K562 (cell line): Measurements from ENCODE around the gene TRIM69. TPM values are rescaled to one million over a fixed set of nuclear protein-coding genes. Genes with fewer than 3 reads are reported as not detected.
A peak's percentile ranks its signal among the peaks of the same experiment; 100 is the strongest.

Experiments used
- ATAC-seq: fragments of 200-7000 bp; cut with Tn5 transposase; 3 replicates; pipeline ENCODE4 v1.9.1; 2020; ENCODE audit warnings: moderate library complexity
- BruUV-seq: library from RNA; stranded (reverse); fragments of 400-500 nt; replicated peaks from 2 replicates; lab custom pipeline; 2021; lab: Mats Ljungman, UMichigan
- CTCF ChIA-PET: fragments of 300-600 bp; formaldehyde crosslinking; extraction: SDS; loops from one replicate; lab custom pipeline; 2021; ENCODE audit warnings: low intra/inter-chr PET ratio; lab: Yijun Ruan, JAX
- POLR2A ChIA-PET: fragments of 300-600, 350-650 bp; sonication (Branson Sonifier 250); formaldehyde crosslinking; extraction: SDS; loops from one replicate; lab custom pipeline; 2021; ENCODE audit warnings: antibody characterized with exemption, inconsistent platforms; lab: Yijun Ruan, JAX
- DNase-seq, 4 experiments: peaks; one replicate each; pipeline versions ENCODE4 v3.0.0 to v3.0.0-alpha.2; 2011 to 2018; ENCODE audit warnings: low spot score in 3 of 4, mixed read lengths in 3 of 4; ENCODE audit errors: extremely low read depth in 1 of 4
- FAIRE-seq: peaks from 2 replicates; lab custom pipeline; 2011; peaks lifted over from hg19 to GRCh38; lab: Jason Lieb, UNC
- H2AFZ ChIP-seq: 2 replicates; pipeline ENCODE4 v1.6.0; 2011; ENCODE audit warnings: low read depth, low read length, control low read depth, inconsistent platforms
- H3K27ac ChIP-seq: fragments of 200-600 bp; 3 replicates; pipeline ENCODE4 v1.8.0; 2011; ENCODE audit warnings: low read depth, mild to moderate bottlenecking, control low read depth, inconsistent platforms, low read length, moderate library complexity, mixed read lengths; ENCODE audit errors: extremely low read depth
- H3K27me3 ChIP-seq, 2 experiments: fragments of 300-600 bp in 1 of 2; 2 replicates in 1 of 2; 3 replicates in 1 of 2; pipeline versions ENCODE4 v1.6.0 to v1.8.0; 2011; ENCODE audit warnings: inconsistent platforms in 2 of 2, low read length in 2 of 2, mild to moderate bottlenecking in 1 of 2, mixed read lengths in 1 of 2, moderate library complexity in 1 of 2; ENCODE audit not compliant: control insufficient read depth in 2 of 2, insufficient read depth in 2 of 2
- H3K36me3 ChIP-seq: fragments of 300-600 bp; 3 replicates; pipeline ENCODE4 v1.8.0; 2011; ENCODE audit warnings: mild to moderate bottlenecking, low read length, inconsistent platforms; ENCODE audit not compliant: control insufficient read depth, insufficient read depth
- H3K4me1 ChIP-seq, 2 experiments: fragments of 200-600 bp in 1 of 2; replicated peaks in 1 of 2; 2 replicates in 1 of 2; 3 replicates in 1 of 2; pipeline versions ENCODE4 v1.5.1 to v1.8.0; 2011; ENCODE audit warnings: inconsistent platforms in 2 of 2, low read length in 2 of 2, mild to moderate bottlenecking in 1 of 2, mixed read lengths in 1 of 2, moderate library complexity in 1 of 2; ENCODE audit not compliant: control insufficient read depth in 2 of 2, insufficient read depth in 2 of 2
- H3K4me2 ChIP-seq: 2 replicates; pipeline ENCODE4 v1.6.1; 2011; ENCODE audit warnings: low read length, control low read depth, inconsistent platforms, mixed read lengths; ENCODE audit not compliant: insufficient read depth
- H3K4me3 ChIP-seq: fragments of 200-600 bp; sonication (generic), shearing (Covaris generic); 2 replicates; pipeline ENCODE4 v1.5.1; 2016; ENCODE audit warnings: control low read depth, inconsistent platforms
- H3K79me2 ChIP-seq: fragments of 200-600 bp; 3 replicates; pipeline ENCODE4 v1.8.0; 2011; ENCODE audit warnings: low read length, inconsistent platforms; ENCODE audit not compliant: control insufficient read depth, insufficient read depth
- H3K9ac ChIP-seq, 2 experiments: 2 replicates each; pipeline versions ENCODE4 v1.6.0 to v1.6.1; 2011; ENCODE audit warnings: low read depth in 2 of 2, low read length in 2 of 2, control low read depth in 1 of 2, inconsistent platforms in 1 of 2, mild to moderate bottlenecking in 1 of 2, mixed read lengths in 1 of 2; ENCODE audit not compliant: insufficient read depth in 1 of 2
- H3K9me1 ChIP-seq: one replicate; pipeline ENCODE4 v1.6.0; 2011; ENCODE audit warnings: inconsistent platforms, mild to moderate bottlenecking, low read length, moderate library complexity; ENCODE audit not compliant: control insufficient read depth, insufficient read depth
- H3K9me3 ChIP-seq: replicated peaks from 2 replicates; pipeline ENCODE4 v1.5.1; 2011; ENCODE audit warnings: low read depth, low read length, inconsistent platforms; ENCODE audit not compliant: control insufficient read depth, insufficient read depth
- H4K20me1 ChIP-seq: replicated peaks from 2 replicates; pipeline ENCODE4 v1.6.1; 2011; ENCODE audit warnings: low read length, inconsistent platforms, mixed read lengths; ENCODE audit not compliant: control insufficient read depth, insufficient read depth
- ETV6 ChIP-seq, 3 experiments: fragments of 150-350 bp in 1 of 3; sonication (generic) in 1 of 3; formaldehyde crosslinking in 1 of 3; IDR thresholded peaks; 2 replicates each; pipeline versions ENCODE4 v1.6.1 to v1.8.0; 2014 to 2022; ENCODE audit warnings: borderline replicate concordance in 2 of 3, low read depth in 2 of 3, antibody characterized with exemption in 1 of 3, low read length in 1 of 3, mild to moderate bottlenecking in 1 of 3, missing genetic modification reagents in 1 of 3
- POLR2A ChIP-seq: fragments of 450-650 bp; conservative IDR thresholded peaks from 2 replicates; pipeline ENCODE4 v1.6.1; 2016
- POLR2AphosphoS2 ChIP-seq: IDR thresholded peaks from 2 replicates; pipeline ENCODE4 v1.6.1; 2012; ENCODE audit warnings: low read length, improper control_type of control experiment
- SUPT5H ChIP-seq: fragments of 450-650 bp; IDR thresholded peaks from 2 replicates; pipeline ENCODE4 v1.6.1; 2016
- WGBS: fragments of 100-300 bp; shearing (Covaris generic); methylation state at CpG from one replicate; pipeline ENCODE4 v1.1.6; 2016; ENCODE audit warnings: low coverage, mixed read lengths; ENCODE audit not compliant: insufficient coverage; ENCODE audit errors: missing lambda C conversion rate; 5-methylcytosine and 5-hydroxymethylcytosine counted together
- in situ Hi-C: fragments of 300-500 bp; cut with MboI; formaldehyde crosslinking; loops from 4 replicates; pipeline ENCODE4 v1.15.0; 2018; ENCODE audit warnings: inconsistent platforms, mixed read lengths
- intact Hi-C: fragments of 100-400 bp; cut with micrococcal nuclease; formaldehyde crosslinking; loops from 2 replicates; pipeline ENCODE4 v1.14.2; 2022
- polyA plus RNA-seq, 8 experiments: library from polyadenylated mRNA; depleted of rRNA in 4 of 8; stranded (reverse) in 5 of 8; unstranded in 3 of 8; fragments of >200 nt; fragmentation: Nextera tagmentation in 2 of 8; fragmentation: Illumina TruSeq in 1 of 8; extraction: Ambion mirVana in 2 of 8; extraction: Trizol in 1 of 8; gene quantifications; 2 replicates each; pipeline versions ENCODE4 v1.2.1 to v1.2.3, GENCODE V29; 2011 to 2014; ENCODE audit warnings: inconsistent platforms in 1 of 8, missing spikeins in 1 of 8
- total RNA-seq, 7 experiments: library from RNA; depleted of rRNA in 6 of 7; stranded (reverse); fragments of >200 nt in 6 of 7; fragmentation: Illumina TruSeq in 2 of 7; extraction: Trizol in 2 of 7; gene quantifications; 2 replicates each; pipeline versions ENCODE4 v1.2.1 to v1.2.3, GENCODE V29; 2011 to 2021; ENCODE audit warnings: low replicate concordance in 1 of 7
- TF ChIP-seq, protein P1 (sequence below): sonication (generic); IDR thresholded peaks from 2 replicates; pipeline ENCODE4 v1.6.1; 2016
- TF ChIP-seq, protein P2 (sequence below): fragments of 450-650 bp; conservative IDR thresholded peaks from 2 replicates; pipeline ENCODE4 v1.6.1; 2016; ENCODE audit warnings: missing genetic modification characterization, low read depth, mild to moderate bottlenecking, control low read depth, missing compliant biosample characterization

TRIM69 gene
- total and polyA plus RNA-seq, 9 of the 15 experiments (the other 6 are each of a cell fraction or from before 2014, with no cell fraction given): 1.0 to 4.3 (median 2.3) TPM

DNA sequence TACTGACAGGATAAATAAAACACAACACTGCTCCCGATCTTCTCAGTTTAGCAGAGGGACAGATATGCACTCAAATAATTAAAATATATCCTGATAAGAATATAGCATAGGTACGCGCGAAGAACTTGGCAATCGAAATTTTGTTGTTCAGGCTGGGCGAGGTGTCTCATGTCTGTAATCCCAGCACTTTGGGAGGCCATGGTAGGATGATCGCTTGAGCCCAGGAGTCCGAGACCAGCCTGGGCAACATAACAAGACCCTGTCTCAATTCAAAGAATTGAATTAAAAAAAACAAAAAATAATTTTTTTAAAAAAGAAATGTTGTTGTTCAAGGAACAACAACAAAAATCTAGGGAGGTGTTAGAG lies 17.4 kb upstream of the TRIM69 start:
- in situ Hi-C loops (no loop called here), intact Hi-C loops (loop anchor here (10.0 kb wide), 2 partner anchors 126 to 206 kb away; no protein-coding TSS in a partner anchor)
- DNase-seq (no peak), FAIRE-seq (no peak), ATAC-seq (peak; percentile 19)
- Histone ChIP-seq H3K27ac (peak overlapping the region; percentile 39; the same call in 1 of the 3 replicates), H3K27me3 (no peaks in the 10 kb centered on the region), H2AFZ (no peak overlapping the region), H3K9ac (no peak overlapping the region), H3K4me3 (no peak overlapping the region), H3K4me1 (peaks cover 0 to 3% of the 10 kb centered on the region in 2 experiments; a peak in 3 of 5 replicates), H3K79me2 (peaks cover 15% of the 10 kb centered on the region), H3K9me3 (no peaks in the 10 kb centered on the region), H3K4me2 (no peak overlapping the region), H3K9me1 (peaks cover 3% of the 10 kb centered on the region), H3K36me3 (peaks cover 49% of the 10 kb centered on the region), H4K20me1 (0 out of 2 replicates have a peak, but pooled peaks cover 4% of the 10 kb centered on the region)
- 89% methylated on average over 8 of the region's 8 CpGs for WGBS
- ChIA-PET CTCF (no interaction called here), POLR2A (interaction anchor here (0.7 to 4.0 kb wide), 3 partner anchors 8 to 1245 kb away, joined by 3 to 22 read pairs (median 4); no protein-coding TSS in a partner anchor)
- no TSS peak for BruUV-seq
- TF ChIP-seq, protein P1, sequence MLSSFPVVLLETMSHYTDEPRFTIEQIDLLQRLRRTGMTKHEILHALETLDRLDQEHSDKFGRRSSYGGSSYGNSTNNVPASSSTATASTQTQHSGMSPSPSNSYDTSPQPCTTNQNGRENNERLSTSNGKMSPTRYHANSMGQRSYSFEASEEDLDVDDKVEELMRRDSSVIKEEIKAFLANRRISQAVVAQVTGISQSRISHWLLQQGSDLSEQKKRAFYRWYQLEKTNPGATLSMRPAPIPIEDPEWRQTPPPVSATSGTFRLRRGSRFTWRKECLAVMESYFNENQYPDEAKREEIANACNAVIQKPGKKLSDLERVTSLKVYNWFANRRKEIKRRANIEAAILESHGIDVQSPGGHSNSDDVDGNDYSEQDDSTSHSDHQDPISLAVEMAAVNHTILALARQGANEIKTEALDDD: no peak
- peak; percentile 92; the same call in 1 of the 2 replicates for TF ChIP-seq POLR2AphosphoS2
- TF ChIP-seq SUPT5H: 0 out of 2 replicates have a peak, but pooled peaks have one; percentile 19
- TF ChIP-seq, protein P2, sequence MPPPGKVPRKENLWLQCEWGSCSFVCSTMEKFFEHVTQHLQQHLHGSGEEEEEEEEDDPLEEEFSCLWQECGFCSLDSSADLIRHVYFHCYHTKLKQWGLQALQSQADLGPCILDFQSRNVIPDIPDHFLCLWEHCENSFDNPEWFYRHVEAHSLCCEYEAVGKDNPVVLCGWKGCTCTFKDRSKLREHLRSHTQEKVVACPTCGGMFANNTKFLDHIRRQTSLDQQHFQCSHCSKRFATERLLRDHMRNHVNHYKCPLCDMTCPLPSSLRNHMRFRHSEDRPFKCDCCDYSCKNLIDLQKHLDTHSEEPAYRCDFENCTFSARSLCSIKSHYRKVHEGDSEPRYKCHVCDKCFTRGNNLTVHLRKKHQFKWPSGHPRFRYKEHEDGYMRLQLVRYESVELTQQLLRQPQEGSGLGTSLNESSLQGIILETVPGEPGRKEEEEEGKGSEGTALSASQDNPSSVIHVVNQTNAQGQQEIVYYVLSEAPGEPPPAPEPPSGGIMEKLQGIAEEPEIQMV (tag): no peak
- peak; percentile 41; the same call in 1 of the 2 replicates for TF ChIP-seq POLR2A
- TF ChIP-seq ETV6 (IDR thresholded peaks at IDR 0.05; ENCODE audit: borderline replicate concordance in 1 of 2, low read depth in 2 of 2, low read length in 1 of 2): no peak
- TF ChIP-seq ETV6 (CRISPR knock-in tag; IDR thresholded peaks at IDR 0.05; ENCODE audit: borderline replicate concordance): no peak
